ENCODE measurements around the gene MPL.
A peak's percentile ranks its signal among the peaks of the same experiment; 100 is the strongest.

The MPL gene

GRCh38 chr1:43322506-43322905 lies 15.1 kb upstream of the MPL start:
- TF ChIP-seq CTCF (conservative IDR thresholded peaks at IDR 0.05; ENCODE audit: control insufficient read depth, insufficient read depth, low read depth, low read length) = no peak
- no peak overlapping the region for H3K4me3 ChIP-seq (ENCODE audit: control insufficient read depth, low read depth, low read length)
- DNase-seq (ENCODE audit: low read depth) = no peak

GRCh38 chr1:43324810-43325209 lies 12.8 kb upstream of the MPL start:
- TF ChIP-seq CTCF (conservative IDR thresholded peaks at IDR 0.05; ENCODE audit: control insufficient read depth, insufficient read depth, low read depth, low read length) = no peak
- H3K4me3 ChIP-seq (ENCODE audit: control insufficient read depth, low read depth, low read length) = no peak overlapping the region
- DNase-seq (ENCODE audit: low read depth) = no peak

GRCh38 chr1:43325381-43325780 lies 12.2 kb upstream of the MPL start:
- no peak for TF ChIP-seq CTCF (conservative IDR thresholded peaks at IDR 0.05; ENCODE audit: control insufficient read depth, insufficient read depth, low read depth, low read length)
- no peak overlapping the region for H3K4me3 ChIP-seq (ENCODE audit: control insufficient read depth, low read depth, low read length)
- no peak for DNase-seq (ENCODE audit: low read depth)

- H3K4me3 ChIP-seq (ENCODE audit: control insufficient read depth, low read depth, low read length) = no peak overlapping the region
- TF ChIP-seq CTCF (conservative IDR thresholded peaks at IDR 0.05; ENCODE audit: control insufficient read depth, insufficient read depth, low read depth, low read length) = no peak
- peak; percentile 80 for DNase-seq (ENCODE audit: low read depth)
Measured at GRCh38 chr1:43327549-43328292, 9.9 kb upstream of the MPL start.

- peak; percentile 89 for DNase-seq (ENCODE audit: low read depth)
Measured at GRCh38 chr1:43329995-43330751, 7.4 kb upstream of the MPL start.

GRCh38 chr1:43331688-43332087 lies 5.9 kb upstream of the MPL start:
- TF ChIP-seq CTCF (conservative IDR thresholded peaks at IDR 0.05; ENCODE audit: control insufficient read depth, insufficient read depth, low read depth, low read length) = no peak
- no peak for DNase-seq (ENCODE audit: low read depth)
- H3K4me3 ChIP-seq (ENCODE audit: control insufficient read depth, low read depth, low read length) = no peak overlapping the region

More at GRCh38 chr1:43329995-43330751, 7.4 kb upstream of the MPL start:
- TF ChIP-seq CTCF (conservative IDR thresholded peaks at IDR 0.05; ENCODE audit: control insufficient read depth, insufficient read depth, low read depth, low read length) = no peak
- no peak overlapping the region for H3K4me3 ChIP-seq (ENCODE audit: control insufficient read depth, low read depth, low read length)

Data from fibroblast of mammary gland (primary cell).